IPS DF 19.7 (cell line): ENCODE results near the gene G3BP2.
"Not testable (repeated sequence)": the region's sequence is repeated elsewhere in the genome, so short reads cannot be mapped to it uniquely, and the experiment has no call there.

Experiments
- DNase-seq: peaks from one replicate; pipeline ENCODE4 v3.0.0-alpha.2; 2013; ENCODE audit warnings: low read depth, low spot score

Gene G3BP2

DNA sequence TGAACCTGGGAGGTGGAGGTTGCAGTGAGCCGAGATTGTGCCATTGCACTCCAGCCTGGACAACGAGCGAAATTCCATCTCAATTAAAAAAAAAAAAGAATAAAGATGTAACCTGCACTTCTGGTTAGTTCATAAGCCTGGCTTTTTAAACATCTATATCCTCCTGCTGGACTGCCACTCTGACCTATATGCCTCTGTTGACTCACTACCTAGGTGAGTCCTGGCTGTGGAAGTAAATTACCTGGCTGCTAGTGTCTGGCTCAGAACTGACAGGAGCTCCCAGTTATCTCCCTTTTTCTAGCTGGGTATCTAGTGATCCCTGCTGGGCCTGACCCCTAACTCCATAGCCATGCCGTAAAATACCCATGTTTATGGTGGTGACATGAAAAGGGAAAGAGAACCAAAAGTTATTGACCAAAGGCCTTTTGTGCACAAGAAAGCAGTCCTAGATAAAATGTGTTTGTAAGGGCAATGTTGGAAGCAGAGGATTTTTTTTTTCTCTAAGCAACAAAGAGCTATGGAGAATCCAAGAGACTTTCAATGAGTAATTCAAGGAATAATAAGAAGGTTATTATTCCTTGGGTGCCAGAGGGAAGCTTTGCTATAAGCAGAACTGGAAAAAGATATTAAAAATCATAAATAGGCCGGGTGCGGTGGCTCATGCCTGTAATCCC, 10.4 kb upstream of the G3BP2 start:
- no peak for DNase-seq

DNA sequence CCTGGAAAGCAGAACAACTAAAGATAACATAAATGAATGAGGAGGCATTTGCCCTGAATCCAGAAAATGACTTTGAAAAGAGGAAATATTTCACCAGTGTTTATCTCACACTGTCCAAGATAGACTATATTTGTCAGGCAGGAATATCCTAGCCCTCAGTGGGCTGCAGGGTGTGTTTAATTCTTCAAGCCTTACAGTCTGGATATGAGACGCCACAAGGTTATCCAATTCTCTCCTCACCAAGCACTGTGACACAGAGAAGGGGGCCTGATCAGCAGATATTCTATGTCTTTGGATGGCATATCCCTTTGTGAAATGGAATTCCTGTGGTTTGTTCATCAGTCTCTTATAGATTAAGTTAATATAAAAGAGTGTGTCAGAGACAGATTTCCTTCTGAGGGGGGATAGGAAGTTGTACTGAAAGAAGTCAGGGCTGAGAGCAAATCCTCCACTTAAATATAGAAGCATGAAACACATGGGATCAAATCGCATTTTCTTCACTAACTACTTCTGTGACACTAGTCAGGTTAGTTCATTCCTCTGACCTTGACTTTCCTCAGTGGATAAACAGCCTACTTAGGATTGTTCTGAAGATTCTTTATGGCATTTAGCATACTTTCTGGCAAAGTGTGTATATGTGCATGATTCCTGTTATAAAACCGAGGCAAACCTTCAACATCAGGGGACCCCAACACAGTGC, 6.8 kb upstream of the G3BP2 start:
- DNase-seq: no peak

DNA sequence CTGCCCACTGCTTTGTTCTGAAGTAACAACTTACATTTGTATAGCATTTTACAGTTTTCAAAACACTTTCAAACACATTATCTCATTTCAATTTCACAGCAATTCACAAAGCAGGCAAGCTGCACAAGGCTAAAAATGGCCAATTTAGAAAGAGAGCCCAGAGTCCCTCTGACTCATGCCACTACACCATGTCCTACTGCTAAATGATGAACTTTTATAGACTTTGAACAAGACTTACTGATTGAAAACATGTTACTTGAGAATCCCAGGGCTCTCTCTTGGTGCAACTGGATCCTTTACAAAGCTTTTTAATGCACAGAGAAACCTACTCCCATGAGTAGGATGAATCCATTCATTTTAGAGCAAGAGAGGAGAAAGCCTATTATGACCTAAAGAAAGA, 5.8 kb upstream of the G3BP2 start:
- DNase-seq: no peak

DNA sequence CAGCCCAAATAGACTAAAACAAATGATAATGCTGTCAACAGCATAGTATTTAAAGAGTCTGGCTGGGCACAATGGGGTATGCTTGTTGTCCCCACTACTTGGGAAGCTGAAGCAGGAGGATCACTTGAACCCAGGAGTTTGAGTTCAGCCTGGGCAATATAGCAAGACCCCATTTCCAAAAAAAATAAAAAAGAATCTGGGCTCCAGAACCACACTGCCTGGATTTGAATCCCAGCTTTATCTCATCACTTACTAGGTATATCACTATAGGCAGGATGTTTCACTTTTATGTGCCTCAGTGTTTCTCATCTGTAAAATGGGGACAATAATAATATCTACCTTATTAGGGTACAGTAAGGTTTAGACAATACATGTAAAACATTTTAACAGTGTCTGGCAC, 5.3 kb upstream of the G3BP2 start:
- DNase-seq: no peak

DNA sequence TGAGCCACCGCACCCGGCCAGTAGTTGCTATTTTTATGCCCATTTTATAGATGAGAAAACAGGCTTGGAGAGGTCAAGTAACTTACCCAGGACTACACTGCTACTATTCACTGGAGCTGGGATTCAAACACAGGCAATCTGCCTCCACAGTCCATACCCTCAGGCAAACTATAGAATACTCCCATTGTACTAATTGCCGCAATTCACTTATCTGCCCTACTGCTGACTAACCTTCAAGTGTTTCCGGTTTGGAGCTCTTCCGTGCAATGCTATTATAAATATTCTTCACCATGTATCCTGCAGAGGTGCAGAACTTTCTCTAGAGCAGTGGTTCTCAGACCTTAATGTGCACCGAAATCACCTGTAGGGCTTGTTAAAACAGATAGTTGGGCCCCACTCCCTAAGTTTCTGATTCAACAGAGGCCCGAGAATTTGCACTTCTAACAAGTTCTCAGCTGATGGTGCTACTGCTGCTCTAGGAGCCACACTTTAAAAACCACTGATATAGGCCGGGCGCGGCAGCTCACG, 1.9 kb upstream of the G3BP2 start:
- no peak for DNase-seq

DNA sequence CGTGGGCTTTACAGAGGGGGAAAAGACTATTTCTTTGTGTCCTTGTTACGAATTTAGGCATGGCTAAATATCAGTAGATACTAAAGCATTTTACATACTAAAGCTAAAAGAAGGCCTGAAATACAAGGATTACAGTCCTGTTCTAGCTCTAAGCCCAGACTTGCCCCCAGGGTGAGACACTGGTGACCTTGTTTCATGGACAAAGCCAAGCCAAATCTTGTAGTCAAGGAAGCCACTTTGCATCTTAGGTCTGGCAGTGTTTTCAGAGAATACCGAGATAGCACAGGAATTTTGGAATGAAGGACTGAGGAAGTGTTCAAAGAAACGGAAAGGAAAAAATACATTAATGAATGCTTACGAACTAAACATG, 733 bp upstream of the G3BP2 start:
- no peak for DNase-seq

DNA sequence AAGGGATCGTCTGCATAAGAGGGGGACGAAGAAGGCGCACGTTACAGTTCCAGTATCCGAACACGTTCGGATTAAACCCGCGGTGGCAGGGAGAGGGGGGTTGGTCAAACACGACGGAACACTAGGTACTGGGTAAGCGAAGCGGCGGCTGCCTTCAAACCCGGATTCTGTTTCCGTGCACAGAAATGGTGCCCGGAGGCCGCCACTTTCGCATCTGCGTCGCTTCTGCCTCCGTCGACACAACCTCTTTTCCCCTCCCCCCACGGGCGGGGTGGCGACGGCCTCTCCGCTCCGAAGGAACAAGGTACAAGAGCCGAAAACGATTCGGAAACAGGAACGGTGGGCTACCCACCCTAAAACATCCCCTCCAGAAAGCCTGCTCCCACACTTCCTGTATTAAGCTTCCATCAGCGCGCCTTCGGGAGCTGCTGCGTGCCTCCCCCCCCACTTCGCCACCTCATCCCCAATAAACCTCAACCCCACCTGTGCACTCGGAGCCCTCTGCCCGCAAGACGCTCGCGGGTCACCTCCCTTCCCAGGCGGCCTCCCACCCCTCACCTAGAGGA, 667 bp downstream of the G3BP2 start:
- DNase-seq: no peak

DNA sequence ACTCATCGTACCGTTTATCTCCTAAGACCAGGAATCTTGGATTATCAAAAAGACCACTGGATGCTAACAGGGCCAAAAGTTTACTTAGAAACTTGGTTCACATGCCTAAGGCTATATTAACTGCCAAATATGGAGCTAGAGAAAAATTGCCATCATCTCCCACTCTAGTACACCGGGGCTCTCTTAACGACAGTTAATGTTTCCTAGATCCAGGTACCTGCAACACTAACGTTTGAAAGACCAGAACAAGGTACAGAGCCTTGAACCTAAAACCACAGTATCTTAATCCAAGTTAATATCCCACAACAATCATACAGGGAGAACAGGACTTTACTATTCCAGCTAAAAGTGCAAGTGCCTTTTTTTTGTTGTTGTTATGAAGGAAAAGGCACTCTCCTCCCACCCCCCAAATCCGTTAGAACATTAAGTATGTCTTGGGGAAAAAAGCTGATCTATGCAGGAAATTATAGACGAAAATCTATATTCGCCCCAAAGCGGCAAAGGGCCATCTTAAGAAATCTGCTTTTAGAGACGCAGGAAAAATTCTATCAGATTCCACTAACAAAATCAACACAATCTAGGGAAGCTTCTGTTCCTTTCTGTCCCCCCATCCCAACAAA, 1.3 kb downstream of the G3BP2 start:
- DNase-seq: no peak

DNA sequence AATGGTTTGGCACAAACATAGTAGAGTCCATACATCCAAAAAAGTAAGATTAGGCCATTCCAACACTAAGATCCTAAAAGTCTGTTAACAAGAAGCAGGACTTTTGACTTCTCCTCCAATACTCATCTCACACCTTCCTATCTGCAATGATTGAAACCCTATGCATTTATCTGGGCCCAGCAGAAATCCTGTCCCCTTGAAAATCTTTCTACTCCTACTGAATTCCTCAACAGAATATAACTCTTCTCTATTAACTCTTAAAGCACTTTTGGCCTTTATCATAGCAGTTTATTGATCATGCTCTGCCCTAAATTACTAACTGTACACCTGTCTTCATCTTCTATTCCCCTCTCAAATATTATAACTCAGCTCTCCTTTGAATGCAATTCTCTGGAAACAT, 4.6 kb downstream of the G3BP2 start:
- no peak for DNase-seq

DNA sequence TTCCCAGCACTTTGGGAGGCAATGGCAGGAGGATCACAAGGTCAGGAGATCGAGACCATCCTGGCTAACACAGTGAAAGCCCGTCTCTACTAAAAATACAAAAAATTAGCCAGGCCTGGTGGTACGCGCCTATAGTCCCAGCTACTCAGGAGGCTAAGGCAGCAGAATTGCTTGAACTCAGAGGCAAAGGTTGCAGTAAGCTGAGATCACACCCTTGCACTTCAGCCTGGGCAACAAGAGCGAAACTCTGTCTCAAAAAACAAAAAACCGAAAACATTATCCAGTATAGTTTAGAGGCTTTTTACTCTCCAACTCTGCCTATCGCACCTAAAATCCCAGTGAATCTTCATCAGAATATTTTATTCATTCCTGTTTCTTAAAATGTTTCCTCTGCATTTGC, 5.6 kb downstream of the G3BP2 start:
- not testable (repeated sequence) for DNase-seq

DNA sequence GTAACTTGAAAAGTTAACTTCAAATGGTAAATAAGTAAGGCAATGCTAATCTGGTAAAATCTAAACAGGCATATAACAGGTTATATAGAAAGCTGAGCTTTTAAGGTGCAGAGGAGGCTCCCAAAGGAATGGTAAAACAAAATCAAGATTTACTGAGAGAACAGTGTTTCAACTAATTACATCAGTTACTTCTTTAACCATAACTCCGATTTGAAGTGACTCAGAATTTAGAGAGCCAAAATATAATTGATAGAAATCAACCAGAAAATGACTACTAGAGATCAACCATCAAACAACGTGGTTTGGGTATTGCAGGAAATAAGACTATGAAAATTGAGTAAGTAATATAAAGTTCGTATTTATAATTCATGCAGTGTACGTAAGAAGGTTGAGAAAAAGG, 6.9 kb downstream of the G3BP2 start:
- DNase-seq: no peak

DNA sequence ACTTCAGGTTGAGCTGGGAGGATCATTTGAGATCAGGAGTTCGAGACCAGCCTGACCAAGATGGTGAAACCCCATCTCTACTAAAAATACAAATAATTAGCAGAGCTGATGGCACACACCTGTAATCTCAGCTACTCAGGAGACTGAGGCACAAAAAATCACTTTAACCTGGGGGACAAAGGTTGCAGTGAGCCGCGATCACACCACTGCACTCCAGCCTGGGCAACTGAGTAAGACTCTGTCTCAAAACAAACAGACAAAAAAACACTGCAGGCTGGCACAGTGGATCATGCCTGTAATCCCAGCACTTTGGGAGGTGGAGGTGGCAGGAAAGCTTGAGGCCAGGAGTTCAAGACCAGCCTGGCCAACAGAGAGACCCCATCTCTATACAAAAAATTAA, 8.6 kb downstream of the G3BP2 start:
- not testable (repeated sequence) for DNase-seq

DNA sequence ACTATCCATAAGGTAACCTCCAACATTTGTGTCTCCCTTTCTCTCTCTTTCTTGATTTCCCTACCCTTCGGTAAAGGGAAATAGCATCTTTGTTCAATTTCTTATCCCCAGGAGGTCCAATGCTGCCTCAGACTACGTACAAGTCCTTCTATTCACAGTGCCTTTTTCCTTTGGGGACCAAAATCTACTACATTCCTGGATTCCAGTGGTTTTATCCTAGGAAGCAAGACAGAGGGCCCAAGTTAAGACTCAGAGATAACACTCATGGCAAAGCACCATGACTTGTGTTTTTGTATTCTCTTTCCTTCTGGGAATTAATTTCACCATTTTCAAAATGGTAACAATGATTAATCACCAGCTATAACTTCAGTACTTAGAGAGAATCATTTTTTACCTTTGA, 10.6 kb downstream of the G3BP2 start:
- DNase-seq: no peak

DNA sequence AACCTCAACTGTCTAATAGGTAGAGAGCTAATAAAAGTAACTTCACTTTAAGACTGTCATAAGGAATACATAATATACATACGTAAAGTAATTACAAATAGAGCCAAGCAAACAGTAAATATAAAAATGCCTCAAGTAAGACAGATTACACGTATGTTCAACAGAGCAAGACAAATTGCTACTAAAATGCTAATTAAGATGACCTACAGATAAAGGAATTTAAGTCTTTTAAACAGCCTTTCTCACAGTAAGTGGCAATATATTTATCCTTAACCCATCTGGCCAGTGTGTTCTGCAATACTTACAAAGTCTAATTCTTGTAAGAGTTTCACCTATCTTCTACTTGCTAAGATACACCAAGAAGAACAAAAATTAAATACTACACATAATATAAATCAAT, 12.7 kb downstream of the G3BP2 start:
- no peak for DNase-seq

DNA sequence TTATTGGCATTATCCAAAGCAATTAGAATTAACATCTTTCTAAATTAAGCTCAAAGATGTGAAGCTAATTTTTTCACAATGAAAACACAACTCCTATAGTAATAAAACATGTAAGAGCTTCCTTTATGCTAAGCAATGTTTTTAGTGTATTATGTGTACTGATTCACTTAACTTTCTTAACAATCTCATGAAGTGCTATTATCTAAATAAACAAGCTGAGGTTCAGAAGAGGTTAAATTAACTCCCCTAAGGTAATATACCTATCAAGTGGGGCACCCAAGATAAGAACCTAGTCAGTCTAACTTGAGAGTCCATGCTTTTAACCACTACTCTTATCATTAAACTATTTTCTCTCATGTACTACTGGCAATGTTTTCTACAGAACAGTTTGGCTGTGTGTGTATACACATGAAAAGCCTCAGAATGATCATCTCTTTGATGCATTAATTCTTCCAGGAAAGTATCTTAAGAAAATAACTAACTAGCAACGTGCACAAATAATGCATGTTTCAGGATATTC, 13.6 kb downstream of the G3BP2 start:
- no peak for DNase-seq

DNA sequence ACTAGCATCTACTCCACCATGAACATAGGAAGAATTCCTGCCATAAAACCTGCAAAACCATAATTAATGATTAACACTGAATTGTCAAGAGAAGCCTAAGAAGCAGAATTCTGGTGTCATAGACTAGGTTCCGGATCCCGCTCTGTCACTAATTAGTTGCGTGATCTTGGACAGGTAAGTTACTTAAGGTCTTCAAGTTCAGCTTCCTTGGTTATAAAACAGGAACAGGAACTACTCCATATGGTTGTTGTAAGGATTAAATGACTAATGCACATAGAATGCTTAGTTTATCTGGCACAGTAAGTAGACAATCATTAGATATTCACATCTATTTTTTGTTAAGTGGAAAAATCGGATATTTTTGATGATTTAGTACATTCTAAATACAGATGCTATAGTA, 14.3 kb downstream of the G3BP2 start:
- no peak for DNase-seq

DNA sequence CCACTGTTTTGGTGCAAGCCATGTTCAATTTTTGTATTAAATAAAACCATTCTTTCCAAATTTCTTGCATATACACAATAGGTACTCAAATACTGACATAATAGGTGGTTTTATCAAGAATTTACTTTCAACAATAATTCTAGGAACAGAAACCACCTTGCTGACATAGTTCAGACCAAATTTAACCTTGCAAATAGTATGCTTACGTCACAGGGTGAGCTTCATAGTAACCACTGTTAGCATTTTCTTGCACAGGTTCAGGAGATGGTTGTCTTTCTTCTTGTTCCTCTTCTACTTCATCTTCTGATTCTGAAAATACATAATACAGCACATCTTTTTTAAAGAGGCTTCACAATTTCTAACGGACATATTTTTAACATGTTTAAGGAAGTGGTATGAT, 17.6 kb downstream of the G3BP2 start:
- no peak for DNase-seq

DNA sequence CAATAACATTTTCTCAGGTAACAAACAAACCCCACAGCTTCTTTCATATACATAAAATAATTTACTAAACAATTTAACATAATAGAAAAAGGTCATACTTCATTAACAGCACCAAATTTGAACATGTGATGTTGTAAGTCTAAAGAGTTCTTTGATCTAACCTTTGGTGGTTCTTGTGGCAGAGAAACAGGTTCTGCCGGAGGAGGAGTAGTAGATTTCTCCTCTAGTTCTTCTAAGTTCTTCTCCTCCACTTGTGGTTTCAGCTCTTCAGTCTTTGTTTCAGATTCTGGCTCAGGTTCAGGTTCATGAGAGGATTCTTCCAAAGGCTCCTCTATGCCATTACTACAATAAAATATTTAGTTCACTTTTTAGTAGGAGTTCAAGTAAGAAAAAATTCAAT, 18.3 kb downstream of the G3BP2 start:
- DNase-seq: no peak

DNA sequence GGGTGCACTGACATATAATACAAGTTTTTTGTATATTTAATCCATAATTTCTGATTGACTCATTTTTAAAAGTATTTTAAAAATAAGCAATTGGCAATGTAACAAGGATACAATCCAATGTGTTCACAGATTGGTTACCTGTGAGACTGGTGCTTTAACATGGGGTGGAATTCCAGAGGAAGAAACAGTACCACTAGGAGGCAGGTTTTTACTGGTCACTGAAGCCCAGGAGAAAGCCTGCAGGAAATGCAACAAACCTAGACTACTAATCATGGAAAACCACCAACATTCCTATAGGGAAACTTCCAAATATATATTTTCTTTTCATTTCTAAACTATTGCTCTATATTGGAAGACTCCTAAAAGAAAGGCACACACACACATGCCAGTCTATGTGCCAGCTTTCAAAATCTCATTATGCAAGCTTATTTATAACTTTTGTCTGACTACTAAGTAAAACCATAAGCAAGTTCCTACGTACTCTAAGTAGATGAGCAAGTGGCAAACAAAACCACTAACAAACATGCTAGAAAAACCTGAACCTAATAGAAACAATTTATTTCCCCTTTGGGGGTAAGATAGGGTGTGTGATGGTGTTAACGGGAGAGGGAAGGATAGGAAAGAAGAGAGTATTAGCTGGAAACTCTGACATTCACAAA, 19.2 kb downstream of the G3BP2 start:
- no peak for DNase-seq

DNA sequence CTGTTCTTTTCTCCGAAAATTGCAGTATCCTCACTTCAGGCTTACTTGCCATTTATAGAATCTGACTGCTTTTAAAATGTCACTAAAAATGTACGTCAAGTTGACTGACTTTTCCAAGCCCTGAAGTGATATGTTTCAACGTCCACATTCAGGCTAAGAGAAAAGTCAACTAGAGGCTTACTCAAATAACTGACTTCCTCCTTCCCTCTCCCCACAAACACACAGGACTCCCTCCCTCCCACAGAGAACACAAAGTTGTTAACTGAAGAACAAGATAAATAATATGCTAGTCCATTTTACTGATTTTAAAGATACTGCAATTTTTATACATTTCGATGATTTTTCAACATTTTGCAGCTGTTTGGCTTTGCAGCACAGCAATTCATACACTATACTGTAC, 29.1 kb downstream of the G3BP2 start:
- DNase-seq: no peak

DNA sequence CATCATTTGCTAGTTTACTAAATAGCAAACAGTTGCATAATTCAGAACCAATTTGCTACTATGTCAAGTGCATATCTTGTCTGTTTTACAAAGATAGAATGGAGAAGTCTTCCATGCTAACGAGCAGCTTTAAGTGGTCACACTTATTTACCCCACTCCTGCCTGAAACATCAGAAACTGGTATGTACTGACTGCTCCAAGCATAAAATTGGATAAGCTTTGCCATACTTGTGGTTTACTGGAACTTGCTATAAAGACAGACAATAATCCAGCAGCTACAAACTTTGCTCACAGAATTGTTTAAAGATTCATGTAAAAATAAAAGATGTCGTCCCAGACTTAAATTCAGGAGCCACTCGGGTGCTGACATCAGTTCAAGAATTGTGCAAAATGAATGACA, 29.6 kb downstream of the G3BP2 start:
- no peak for DNase-seq

DNA sequence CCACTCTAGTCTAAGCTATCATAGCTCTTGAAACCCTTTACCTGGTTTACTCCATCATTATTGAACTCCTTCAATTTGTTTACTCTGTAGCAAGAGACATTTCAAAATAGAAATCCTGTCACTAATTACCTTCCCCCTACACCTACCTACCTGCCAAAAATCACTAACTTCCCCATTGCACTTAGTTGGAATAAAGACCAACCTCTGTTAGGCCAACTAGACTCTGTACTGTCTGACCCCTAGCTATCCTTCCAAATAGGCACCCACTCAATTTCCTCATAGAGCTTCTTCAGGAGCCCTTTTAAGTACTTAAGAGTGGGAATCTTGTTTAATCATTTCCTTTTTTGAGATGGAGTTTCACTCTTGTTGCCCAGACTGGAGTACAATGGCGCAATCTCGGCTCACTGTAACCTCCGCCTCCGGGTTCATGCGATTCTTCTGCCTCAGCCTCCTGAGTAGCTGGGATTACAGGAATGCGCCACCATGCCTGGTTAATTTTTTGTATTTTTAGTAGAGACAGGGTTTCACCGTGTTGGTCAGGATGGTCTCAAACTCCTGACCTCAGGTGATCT, 34.0 kb downstream of the G3BP2 start:
- no peak for DNase-seq
